ENCODE results near the gene OSER1. TPM values are rescaled to one million over a fixed set of nuclear protein-coding genes. Genes with fewer than 3 reads are reported as not detected.

The OSER1 gene
- polyA plus RNA-seq, 1 donor (not counting 4 experiments of a cell fraction or from before 2014, with no cell fraction given) = 41.5 TPM

- Histone ChIP-seq H3K4me1 (ENCODE audit: control insufficient read depth, extremely low read depth, insufficient read depth, low read length) (no peaks in the 10 kb centered on the region), H3K9ac (ENCODE audit: control insufficient read depth, extremely low read depth, insufficient read depth, low read length) (no peak overlapping the region), H3K9me3 (ENCODE audit: control insufficient read depth, low read depth, low read length) (no peaks in the 10 kb centered on the region), H3K4me2 (ENCODE audit: control insufficient read depth, extremely low read depth, insufficient read depth, low read depth, low read length) (no peak overlapping the region), H3K27me3 (ENCODE audit: control insufficient read depth, extremely low read depth, insufficient read depth, low read length) (no peaks in the 10 kb centered on the region), H2AFZ (ENCODE audit: control insufficient read depth, low read length) (no peak overlapping the region), H3K36me3 (ENCODE audit: control insufficient read depth in 2 of 2, extremely low read depth in 1 of 2, insufficient read depth in 2 of 2, low read length in 2 of 2) (no peaks in the 10 kb centered on the region), H3K79me2 (ENCODE audit: control insufficient read depth, insufficient read depth, low read length) (no peaks in the 10 kb centered on the region), H3K9me1 (ENCODE audit: control insufficient read depth, extremely low read depth, insufficient read depth, low read length) (no peaks in the 10 kb centered on the region), H3K27ac (ENCODE audit: control insufficient read depth, insufficient read depth, low read length) (no peak overlapping the region), H4K20me1 (ENCODE audit: control insufficient read depth, extremely low read depth, insufficient read depth, low read length) (no peaks in the 10 kb centered on the region), H3K4me3 (ENCODE audit: control insufficient read depth in 2 of 3, extremely low read depth in 1 of 3, insufficient read depth in 2 of 3, low read depth in 1 of 3, low read length in 3 of 3) (no peak overlapping the region)
- FAIRE-seq = no peak
- dilution Hi-C loops (cut with MboI; ENCODE audit: extremely low pct_ligation_motif_present, low sequenced_read_pairs) = no loop called here
- no peak for DNase-seq (ENCODE audit: low read depth, low spot score)
- TF ChIP-seq, protein P1, sequence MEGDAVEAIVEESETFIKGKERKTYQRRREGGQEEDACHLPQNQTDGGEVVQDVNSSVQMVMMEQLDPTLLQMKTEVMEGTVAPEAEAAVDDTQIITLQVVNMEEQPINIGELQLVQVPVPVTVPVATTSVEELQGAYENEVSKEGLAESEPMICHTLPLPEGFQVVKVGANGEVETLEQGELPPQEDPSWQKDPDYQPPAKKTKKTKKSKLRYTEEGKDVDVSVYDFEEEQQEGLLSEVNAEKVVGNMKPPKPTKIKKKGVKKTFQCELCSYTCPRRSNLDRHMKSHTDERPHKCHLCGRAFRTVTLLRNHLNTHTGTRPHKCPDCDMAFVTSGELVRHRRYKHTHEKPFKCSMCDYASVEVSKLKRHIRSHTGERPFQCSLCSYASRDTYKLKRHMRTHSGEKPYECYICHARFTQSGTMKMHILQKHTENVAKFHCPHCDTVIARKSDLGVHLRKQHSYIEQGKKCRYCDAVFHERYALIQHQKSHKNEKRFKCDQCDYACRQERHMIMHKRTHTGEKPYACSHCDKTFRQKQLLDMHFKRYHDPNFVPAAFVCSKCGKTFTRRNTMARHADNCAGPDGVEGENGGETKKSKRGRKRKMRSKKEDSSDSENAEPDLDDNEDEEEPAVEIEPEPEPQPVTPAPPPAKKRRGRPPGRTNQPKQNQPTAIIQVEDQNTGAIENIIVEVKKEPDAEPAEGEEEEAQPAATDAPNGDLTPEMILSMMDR (optimal IDR thresholded peaks at IDR 0.05 in 1 of 3, IDR thresholded peaks at IDR 0.05 in 1 of 3, conservative IDR thresholded peaks at IDR 0.05 in 1 of 3; ENCODE audit: extremely low read depth in 1 of 3, insufficient read depth in 2 of 3, low read length in 3 of 3) = no peak
- no peak for TF ChIP-seq EZH2 (IDR thresholded peaks at IDR 0.05; ENCODE audit: low read length)
Measured at GRCh38 chr20:44254073-44254472, 43.5 kb upstream of the OSER1 start.

- Histone ChIP-seq H3K4me1 (ENCODE audit: control insufficient read depth, extremely low read depth, insufficient read depth, low read length) (no peaks in the 10 kb centered on the region), H3K27me3 (ENCODE audit: control insufficient read depth, extremely low read depth, insufficient read depth, low read length) (no peaks in the 10 kb centered on the region), H3K4me2 (ENCODE audit: control insufficient read depth, extremely low read depth, insufficient read depth, low read depth, low read length) (no peak overlapping the region), H2AFZ (ENCODE audit: control insufficient read depth, low read length) (no peak overlapping the region), H4K20me1 (ENCODE audit: control insufficient read depth, extremely low read depth, insufficient read depth, low read length) (no peaks in the 10 kb centered on the region), H3K27ac (ENCODE audit: control insufficient read depth, insufficient read depth, low read length) (no peak overlapping the region), H3K9me1 (ENCODE audit: control insufficient read depth, extremely low read depth, insufficient read depth, low read length) (no peaks in the 10 kb centered on the region), H3K79me2 (ENCODE audit: control insufficient read depth, insufficient read depth, low read length) (no peaks in the 10 kb centered on the region), H3K36me3 (ENCODE audit: control insufficient read depth in 2 of 2, extremely low read depth in 1 of 2, insufficient read depth in 2 of 2, low read length in 2 of 2) (no peaks in the 10 kb centered on the region), H3K9me3 (ENCODE audit: control insufficient read depth, low read depth, low read length) (no peaks in the 10 kb centered on the region), H3K4me3 (ENCODE audit: control insufficient read depth in 2 of 3, extremely low read depth in 1 of 3, insufficient read depth in 2 of 3, low read depth in 1 of 3, low read length in 3 of 3) (no peak overlapping the region), H3K9ac (ENCODE audit: control insufficient read depth, extremely low read depth, insufficient read depth, low read length) (no peak overlapping the region)
- no peak for FAIRE-seq
- no peak for DNase-seq (ENCODE audit: low read depth, low spot score)
- dilution Hi-C loops (cut with MboI; ENCODE audit: extremely low pct_ligation_motif_present, low sequenced_read_pairs) = no loop called here
- TF ChIP-seq, protein P1 (optimal IDR thresholded peaks at IDR 0.05 in 1 of 3, IDR thresholded peaks at IDR 0.05 in 1 of 3, conservative IDR thresholded peaks at IDR 0.05 in 1 of 3; ENCODE audit: extremely low read depth in 1 of 3, insufficient read depth in 2 of 3, low read length in 3 of 3) = peak in 1 of 3 experiments; percentile 12
- TF ChIP-seq EZH2 (IDR thresholded peaks at IDR 0.05; ENCODE audit: low read length) = no peak
Measured at GRCh38 chr20:44253528-44253927, 43.0 kb upstream of the OSER1 start.
